ENCODE results near the gene LTBP4.
"Not testable (repeated sequence)": the region's sequence is repeated elsewhere in the genome, so short reads cannot be mapped to it uniquely, and the experiment has no call there.

LTBP4 gene

GRCh38 chr19:40575326-40575725 is 25.8 kb upstream of the LTBP4 start:
- no peak for DNase-seq (ENCODE audit: low read depth)

- no peak for DNase-seq (ENCODE audit: low read depth)
These were observed 25.0 kb upstream of the LTBP4 start for GRCh38 chr19:40576151-40576584.

- DNase-seq (ENCODE audit: low read depth) = peak; percentile 88
These were observed 24.4 kb upstream of the LTBP4 start, which contains the start of gene SHKBP1 for GRCh38 chr19:40576585-40577451. Gene SHKBP1 (plus strand): TSS chr19:40576873. CDS start chr19:40576900, 27 bp downstream.

GRCh38 chr19:40578442-40578908 is 22.7 kb upstream of the LTBP4 start:
- no peak for DNase-seq (ENCODE audit: low read depth)

GRCh38 chr19:40580619-40581018 is 20.6 kb upstream of the LTBP4 start:
- no peak for DNase-seq (ENCODE audit: low read depth)

- DNase-seq (ENCODE audit: low read depth) = no peak
These were observed 19.6 kb upstream of the LTBP4 start for GRCh38 chr19:40581531-40581930.

GRCh38 chr19:40582467-40582866 is 18.7 kb upstream of the LTBP4 start:
- no peak for DNase-seq (ENCODE audit: low read depth)

GRCh38 chr19:40583283-40583682 is 17.9 kb upstream of the LTBP4 start:
- DNase-seq (ENCODE audit: low read depth) = no peak

- no peak for DNase-seq (ENCODE audit: low read depth)
These were observed 17.2 kb upstream of the LTBP4 start for GRCh38 chr19:40584007-40584406.

- no peak for DNase-seq (ENCODE audit: low read depth)
These were observed 15.8 kb upstream of the LTBP4 start for GRCh38 chr19:40585241-40585981.

- DNase-seq (ENCODE audit: low read depth) = no peak
These were observed 15.2 kb upstream of the LTBP4 start for GRCh38 chr19:40585982-40586422.

- no peak for DNase-seq (ENCODE audit: low read depth)
These were observed 14.6 kb upstream of the LTBP4 start for GRCh38 chr19:40586611-40587010.

- DNase-seq (ENCODE audit: low read depth) = no peak
These were observed 12.9 kb upstream of the LTBP4 start for GRCh38 chr19:40588110-40588854.

- DNase-seq (ENCODE audit: low read depth) = no peak
These were observed 12.1 kb upstream of the LTBP4 start for GRCh38 chr19:40588926-40589569.

- no peak for DNase-seq (ENCODE audit: low read depth)
These were observed 11.4 kb upstream of the LTBP4 start for GRCh38 chr19:40589591-40590429.

GRCh38 chr19:40590464-40591265 is 10.5 kb upstream of the LTBP4 start:
- no peak for DNase-seq (ENCODE audit: low read depth)

- DNase-seq (ENCODE audit: low read depth) = not testable (repeated sequence)
These were observed 9.4 kb upstream of the LTBP4 start for GRCh38 chr19:40591724-40592123.

GRCh38 chr19:40592170-40592569 is 9.0 kb upstream of the LTBP4 start:
- DNase-seq (ENCODE audit: low read depth) = no peak

- DNase-seq (ENCODE audit: low read depth) = no peak
These were observed 6.9 kb upstream of the LTBP4 start for GRCh38 chr19:40594255-40594654.

GRCh38 chr19:40594657-40595091 is 6.5 kb upstream of the LTBP4 start:
- no peak for DNase-seq (ENCODE audit: low read depth)
